ENCODE results near the gene WNT10A. TPM values are rescaled to one million over a fixed set of nuclear protein-coding genes. Genes with fewer than 3 reads are reported as not detected.

The WNT10A gene
- total RNA-seq, 1 experiment from 2014 or later, result 0.47 TPM

- no peak for DNase-seq (ENCODE audit: low spot score)
These were observed 1.2 kb downstream of the WNT10A start for GRCh38 chr2:218881744-218882460.

DNA sequence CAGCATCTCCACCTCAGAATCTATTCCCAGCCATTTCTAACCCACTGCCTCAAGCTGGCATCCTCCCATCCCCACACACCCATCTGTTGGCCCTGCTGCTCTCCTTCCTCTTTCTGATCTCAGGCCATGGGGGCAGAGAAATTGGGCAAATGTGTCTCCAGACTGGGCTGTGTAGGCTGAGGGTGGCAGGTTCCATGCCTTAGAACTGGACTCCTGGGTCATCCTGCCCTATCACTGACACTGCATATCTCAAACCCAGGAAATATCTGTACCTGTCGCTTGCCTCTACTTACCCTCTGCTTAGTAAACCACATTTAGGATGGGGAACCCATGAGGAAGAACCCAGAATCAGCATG lies 1.8 kb downstream of the WNT10A start:
- Histone ChIP-seq H3K9me3 (ENCODE audit: low read depth, low read length, poor library complexity, severe bottlenecking) (no peaks in the 10 kb centered on the region), H3K27me3 (replicated peaks; ENCODE audit: insufficient read depth, low read depth, low read length, poor library complexity) (peaks cover 6% of the 10 kb centered on the region), H3K4me1 (ENCODE audit: insufficient read depth, low read length, poor library complexity, severe bottlenecking) (peaks cover 22% of the 10 kb centered on the region), H3K4me3 (ENCODE audit: low read depth, low read length, poor library complexity, severe bottlenecking) (no peak overlapping the region), H3K36me3 (ENCODE audit: insufficient read depth, low read length, poor library complexity, severe bottlenecking) (no peaks in the 10 kb centered on the region), H3K27ac (ENCODE audit: low read depth, low read length, poor library complexity, severe bottlenecking) (no peak overlapping the region)
- no TSS peak for BruUV-seq (replicated peaks)
- no peak for DNase-seq (ENCODE audit: low spot score)
- ChIA-PET CTCF (interaction anchor here (1.0 kb wide), 1 partner anchor 10 kb away, joined by 3 read pairs; no protein-coding TSS in a partner anchor), POLR2A (ENCODE audit: low non-redundant PET) (no interaction called here)
- TF ChIP-seq EZH2 (IDR thresholded peaks at IDR 0.05; ENCODE audit: borderline replicate concordance, low read depth, low read length, poor library complexity, severe bottlenecking), result no peak
- TF ChIP-seq CTCF (conservative IDR thresholded peaks at IDR 0.05; ENCODE audit: low read depth, low read length), result no peak
- intact Hi-C loops (cut with micrococcal nuclease; ENCODE audit: unreplicated experiment), result no loop called here

More at GRCh38 chr2:218881744-218882460, 1.2 kb downstream of the WNT10A start:
- intact Hi-C loops (cut with micrococcal nuclease; ENCODE audit: unreplicated experiment), result no loop called here
- peaks cover 22% of the 10 kb centered on the region for H3K4me1 ChIP-seq (ENCODE audit: insufficient read depth, low read length, poor library complexity, severe bottlenecking)
- BruUV-seq (replicated peaks), result no TSS peak
- H3K27ac ChIP-seq (ENCODE audit: low read depth, low read length, poor library complexity, severe bottlenecking), result no peak overlapping the region
- no peaks in the 10 kb centered on the region for H3K9me3 ChIP-seq (ENCODE audit: low read depth, low read length, poor library complexity, severe bottlenecking)
- ChIA-PET POLR2A (ENCODE audit: low non-redundant PET) (no interaction called here), CTCF (interaction anchor here (1.0 to 1.4 kb wide), 2 partner anchors 11 to 16 kb away, joined by 3 to 9 read pairs; no protein-coding TSS in a partner anchor)
- H3K4me3 ChIP-seq (ENCODE audit: low read depth, low read length, poor library complexity, severe bottlenecking), result no peak overlapping the region
- no peak for TF ChIP-seq EZH2 (IDR thresholded peaks at IDR 0.05; ENCODE audit: borderline replicate concordance, low read depth, low read length, poor library complexity, severe bottlenecking)
- no peak for TF ChIP-seq CTCF (conservative IDR thresholded peaks at IDR 0.05; ENCODE audit: low read depth, low read length)
- no peaks in the 10 kb centered on the region for H3K36me3 ChIP-seq (ENCODE audit: insufficient read depth, low read length, poor library complexity, severe bottlenecking)
- peaks cover 6% of the 10 kb centered on the region for H3K27me3 ChIP-seq (replicated peaks; ENCODE audit: insufficient read depth, low read depth, low read length, poor library complexity)

GRCh38 chr2:218882866-218883366 lies 2.3 kb downstream of the WNT10A start:
- intact Hi-C loops (cut with micrococcal nuclease; ENCODE audit: unreplicated experiment), result no loop called here
- BruUV-seq (replicated peaks), result no TSS peak
- DNase-seq (ENCODE audit: low spot score), result no peak
- Histone ChIP-seq H3K27ac (ENCODE audit: low read depth, low read length, poor library complexity, severe bottlenecking) (no peak overlapping the region), H3K4me1 (ENCODE audit: insufficient read depth, low read length, poor library complexity, severe bottlenecking) (peaks cover 22% of the 10 kb centered on the region), H3K9me3 (ENCODE audit: low read depth, low read length, poor library complexity, severe bottlenecking) (no peaks in the 10 kb centered on the region), H3K36me3 (ENCODE audit: insufficient read depth, low read length, poor library complexity, severe bottlenecking) (no peaks in the 10 kb centered on the region), H3K27me3 (replicated peaks; ENCODE audit: insufficient read depth, low read depth, low read length, poor library complexity) (peaks cover 6% of the 10 kb centered on the region), H3K4me3 (ENCODE audit: low read depth, low read length, poor library complexity, severe bottlenecking) (no peak overlapping the region)
- no peak for TF ChIP-seq CTCF (conservative IDR thresholded peaks at IDR 0.05; ENCODE audit: low read depth, low read length)
- TF ChIP-seq EZH2 (IDR thresholded peaks at IDR 0.05; ENCODE audit: borderline replicate concordance, low read depth, low read length, poor library complexity, severe bottlenecking), result no peak
- POLR2A ChIA-PET (ENCODE audit: low non-redundant PET), result no interaction called here
- CTCF ChIA-PET, result interaction anchor here (1.0 kb wide), 1 partner anchor 10 kb away, joined by 3 read pairs; no protein-coding TSS in a partner anchor

Data from A673 (cell line).